Endothelial cell of umbilical vein (primary cell): ENCODE data around the gene AARS2. TPM values are rescaled to one million over a fixed set of nuclear protein-coding genes. Genes with fewer than 3 reads are reported as not detected.

ENCODE experiments used
- BruUV-seq: library from RNA; stranded (reverse); fragments of 400-500 nt; replicated peaks from 2 replicates; lab custom pipeline; 2021; lab: Mats Ljungman, UMichigan
- CTCF ChIA-PET: fragments of 300-600, 350-600 bp; sonication (Branson Sonifier 250); formaldehyde crosslinking; loops from one replicate; lab custom pipeline; 2021; ENCODE audit warnings: antibody characterized with exemption, inconsistent platforms; lab: Charles Lee
- POLR2A ChIA-PET: fragments of 300-600, 350-600 bp; sonication (Branson Sonifier 250); formaldehyde crosslinking; loops from one replicate; lab custom pipeline; 2021; ENCODE audit warnings: antibody characterized with exemption, inconsistent platforms; lab: Charles Lee
- DNase-seq: peaks from one replicate; pipeline ENCODE4 v3.0.0-alpha.2; 2011; ENCODE audit warnings: low read depth, low spot score
- FAIRE-seq: peaks from 2 replicates; lab custom pipeline; 2011; peaks lifted over from hg19 to GRCh38; lab: Jason Lieb, UNC
- H2AFZ ChIP-seq: 2 replicates; pipeline ENCODE4 v1.6.0; 2012; ENCODE audit warnings: low read depth, low read length, control low read depth, inconsistent platforms
- H3K27ac ChIP-seq: 2 replicates; pipeline ENCODE4 v1.5.1; 2011; ENCODE audit warnings: low read depth, mild to moderate bottlenecking, control low read depth, low read length, moderate library complexity; ENCODE audit not compliant: insufficient read depth
- H3K27me3 ChIP-seq, 2 experiments: 2 replicates each; pipeline versions ENCODE4 v1.6.0 to v1.6.1; 2011; ENCODE audit warnings: low read length in 2 of 2, mixed read lengths in 1 of 2; ENCODE audit not compliant: control insufficient read depth in 2 of 2, insufficient read depth in 2 of 2
- H3K36me3 ChIP-seq, 2 experiments: 2 replicates in 1 of 2; 3 replicates in 1 of 2; pipeline ENCODE4 v1.5.1; 2011; ENCODE audit warnings: low read length in 2 of 2, mild to moderate bottlenecking in 1 of 2, moderate library complexity in 1 of 2; ENCODE audit not compliant: control insufficient read depth in 2 of 2, insufficient read depth in 2 of 2; ENCODE audit errors: extremely low read depth in 1 of 2
- H3K4me1 ChIP-seq: 3 replicates; pipeline ENCODE4 v1.5.1; 2011; ENCODE audit warnings: mild to moderate bottlenecking, low read length; ENCODE audit not compliant: control insufficient read depth, insufficient read depth; ENCODE audit errors: extremely low read depth
- H3K4me2 ChIP-seq: 2 replicates; pipeline ENCODE4 v1.6.1; 2011; ENCODE audit warnings: low read length, control low read depth, mixed read lengths; ENCODE audit not compliant: insufficient read depth
- H3K4me3 ChIP-seq, 3 experiments: fragments of 200-600 bp in 1 of 3; sonication (generic), shearing (Covaris generic) in 1 of 3; replicated peaks in 1 of 3; 2 replicates each; pipeline ENCODE4 v1.5.1; 2011 to 2016; ENCODE audit warnings: control low read depth in 3 of 3, low read length in 3 of 3, mild to moderate bottlenecking in 2 of 3, inconsistent platforms in 1 of 3, low read depth in 1 of 3, moderate library complexity in 1 of 3; ENCODE audit not compliant: insufficient read depth in 1 of 3
- H3K79me2 ChIP-seq: 2 replicates; pipeline ENCODE4 v1.6.0; 2012; ENCODE audit warnings: low read length, inconsistent platforms; ENCODE audit not compliant: control insufficient read depth, insufficient read depth
- H3K9ac ChIP-seq: replicated peaks from 2 replicates; pipeline ENCODE3; 2011; ENCODE audit warnings: low read length, control low read depth; ENCODE audit not compliant: insufficient read depth; ENCODE audit errors: extremely low read depth
- H3K9me1 ChIP-seq: replicated peaks from 3 replicates; pipeline ENCODE4 v1.6.0; 2011; ENCODE audit warnings: mild to moderate bottlenecking, low read length; ENCODE audit not compliant: control insufficient read depth, insufficient read depth; ENCODE audit errors: extremely low read depth
- H3K9me3 ChIP-seq: replicated peaks from 2 replicates; pipeline ENCODE4 v1.5.1; 2012; ENCODE audit warnings: low read length, inconsistent platforms; ENCODE audit not compliant: control insufficient read depth, insufficient read depth
- H4K20me1 ChIP-seq: replicated peaks from 2 replicates; pipeline ENCODE3; 2011; ENCODE audit warnings: mild to moderate bottlenecking, low read length; ENCODE audit not compliant: control insufficient read depth, insufficient read depth; ENCODE audit errors: extremely low read depth
- CTCF ChIP-seq, 2 donors: IDR thresholded peaks; 1 replicate in 1 of 2; 2 replicates in 1 of 2; pipeline ENCODE4 v1.5.1; 2011; ENCODE audit warnings: low read length in 2 of 2, mild to moderate bottlenecking in 2 of 2, moderate library complexity in 2 of 2, control low read depth in 1 of 2, inconsistent platforms in 1 of 2, low read depth in 1 of 2; ENCODE audit not compliant: insufficient read depth in 1 of 2; ENCODE audit errors: extremely low read depth in 1 of 2
- EZH2 ChIP-seq: IDR thresholded peaks from 2 replicates; pipeline ENCODE4 v1.6.1; 2012; ENCODE audit warnings: borderline replicate concordance, low read depth, mild to moderate bottlenecking, moderate library complexity, low read length, inconsistent platforms; ENCODE audit not compliant: severe bottlenecking
- FOS ChIP-seq: IDR thresholded peaks from 2 replicates; pipeline ENCODE4 v1.6.1; 2011; ENCODE audit warnings: mild to moderate bottlenecking, low read length, moderate library complexity, borderline replicate concordance; ENCODE audit not compliant: insufficient read depth
- GATA2 ChIP-seq: IDR thresholded peaks from 2 replicates; pipeline ENCODE4 v1.7.0; 2011; ENCODE audit warnings: low read depth, mild to moderate bottlenecking, moderate library complexity, mixed read lengths, low read length; ENCODE audit not compliant: insufficient read length, insufficient read depth
- JUN ChIP-seq: IDR thresholded peaks from 2 replicates; pipeline ENCODE4 v1.6.1; 2011; ENCODE audit warnings: borderline replicate concordance, low read depth; ENCODE audit not compliant: insufficient read length, insufficient read depth
- MAX ChIP-seq: IDR thresholded peaks from 2 replicates; pipeline ENCODE4 v1.6.1; 2011; ENCODE audit not compliant: insufficient read depth, insufficient read length
- MYC ChIP-seq: IDR thresholded peaks from one replicate; pipeline ENCODE4 v1.6.1; 2011; ENCODE audit warnings: mild to moderate bottlenecking, low read depth, low read length
- POLR2A ChIP-seq: IDR thresholded peaks from 2 replicates; pipeline ENCODE4 v1.6.1; 2012; ENCODE audit warnings: low read depth, mild to moderate bottlenecking, control low read depth, low read length
- POLR2AphosphoS5 ChIP-seq: IDR thresholded peaks from 2 replicates; pipeline ENCODE4 v1.6.1; 2012; ENCODE audit warnings: low read depth, mild to moderate bottlenecking, control low read depth, low read length, moderate library complexity; ENCODE audit not compliant: insufficient read depth
- dilution Hi-C: fragments of 300-500 bp; cut with MboI; formaldehyde crosslinking; loops from one replicate; pipeline ENCODE4 v1.15.0; 2019; ENCODE audit warnings: low sequenced_read_pairs; ENCODE audit not compliant: extremely low pct_ligation_motif_present
- intact Hi-C: fragments of 100-400 bp; cut with micrococcal nuclease; formaldehyde crosslinking; loops from one replicate; pipeline ENCODE4 v1.10.0; 2022
- polyA plus RNA-seq, 4 experiments: library from polyadenylated mRNA; depleted of rRNA in 3 of 4; stranded (reverse) in 3 of 4; unstranded in 1 of 4; fragments of >200 nt; gene quantifications; 2 replicates each; pipeline versions ENCODE4 v1.2.1 to v1.2.3, GENCODE V29; 2011 to 2012; ENCODE audit warnings: missing spikeins in 1 of 4
- total RNA-seq: library from RNA; stranded (reverse); gene quantifications from 2 replicates; pipeline ENCODE4 v1.2.3, GENCODE V29; 2021

AARS2 gene
- total and polyA plus RNA-seq, 2 donors (not counting 3 experiments of a cell fraction or from before 2014, with no cell fraction given) = 8.3 to 17.9 TPM

- no peaks in the 10 kb centered on the region for H3K36me3 ChIP-seq
- H2AFZ ChIP-seq = no peak overlapping the region
- H3K4me1 ChIP-seq = peaks cover 9% of the 10 kb centered on the region
- POLR2A ChIA-PET = no interaction called here
- no peak overlapping the region for H3K4me2 ChIP-seq
- no peaks in the 10 kb centered on the region for H4K20me1 ChIP-seq
- no peak overlapping the region for H3K4me3 ChIP-seq
- no peak for TF ChIP-seq CTCF (IDR thresholded peaks at IDR 0.05; ENCODE audit: extremely low read depth in 1 of 2, insufficient read depth in 1 of 2, low read depth in 1 of 2, low read length in 2 of 2)
- H3K9me3 ChIP-seq = no peaks in the 10 kb centered on the region
- intact Hi-C loops (no loop called here), dilution Hi-C loops (no loop called here)
- peaks cover 37 to 63% of the 10 kb centered on the region in 2 experiments for H3K27me3 ChIP-seq
- H3K9ac ChIP-seq = no peak overlapping the region
- H3K79me2 ChIP-seq = no peaks in the 10 kb centered on the region
- H3K27ac ChIP-seq = no peak overlapping the region
- DNase-seq (no peak), FAIRE-seq (no peak)
- CTCF ChIA-PET = interaction anchor here (0.9 kb wide), 1 partner anchor 65 kb away, joined by 4 read pairs; no protein-coding TSS in a partner anchor
- BruUV-seq = no TSS peak
- no peaks in the 10 kb centered on the region for H3K9me1 ChIP-seq
Observed at GRCh38 chr6:44272999-44273566, 40.1 kb downstream of the AARS2 start.

GRCh38 chr6:44272529-44272928 lies 40.6 kb downstream of the AARS2 start:
- no peak for FAIRE-seq
- CTCF ChIA-PET = no interaction called here
- H3K36me3 ChIP-seq = no peaks in the 10 kb centered on the region

More at GRCh38 chr6:44272529-44272928, 40.6 kb downstream of the AARS2 start:
- Histone ChIP-seq H3K9me3 (no peaks in the 10 kb centered on the region), H3K9me1 (no peaks in the 10 kb centered on the region), H3K27ac (no peak overlapping the region), H3K4me3 (no peak overlapping the region), H3K9ac (no peak overlapping the region), H3K79me2 (no peaks in the 10 kb centered on the region), H3K4me2 (no peak overlapping the region), H4K20me1 (no peaks in the 10 kb centered on the region), H3K27me3 (peaks cover 36 to 63% of the 10 kb centered on the region in 2 experiments), H2AFZ (no peak overlapping the region), H3K4me1 (peaks cover 9% of the 10 kb centered on the region)
- POLR2A ChIA-PET = no interaction called here
- dilution Hi-C loops = no loop called here
- BruUV-seq = no TSS peak
- intact Hi-C loops = no loop called here
- DNase-seq = no peak
- no peak for TF ChIP-seq JUN
- TF ChIP-seq MYC = no peak
- TF ChIP-seq FOS = no peak
- TF ChIP-seq GATA2 = no peak
- no peak for TF ChIP-seq POLR2A
- no peak for TF ChIP-seq CTCF (IDR thresholded peaks at IDR 0.05; ENCODE audit: extremely low read depth in 1 of 2, insufficient read depth in 1 of 2, low read depth in 1 of 2, low read length in 2 of 2)
- no peak for TF ChIP-seq MAX
- TF ChIP-seq POLR2AphosphoS5 = no peak
- no peak for TF ChIP-seq EZH2
